ENCODE results near the gene MORN5.
A peak's percentile ranks its signal among the peaks of the same experiment; 100 is the strongest.

The MORN5 gene

DNA sequence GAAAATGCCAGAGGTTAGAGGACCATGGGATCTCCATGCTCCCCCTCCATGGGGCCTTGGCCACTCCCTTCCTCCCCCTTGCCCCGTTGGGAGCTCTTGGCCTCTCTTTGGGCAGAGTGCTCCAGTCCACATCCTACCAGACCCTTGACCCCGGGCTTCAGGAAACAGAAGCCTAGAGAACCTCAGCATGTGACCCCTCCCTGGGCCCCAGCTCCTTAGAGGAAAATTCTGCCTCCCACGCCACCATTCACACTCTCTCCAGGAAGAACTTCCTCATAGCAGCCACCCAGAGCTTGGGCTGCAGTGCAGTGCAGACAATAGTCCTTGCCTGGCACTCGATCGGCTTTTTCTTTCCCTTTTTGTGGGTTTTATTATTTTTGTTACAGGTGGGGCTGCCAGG lies 63.1 kb downstream of the MORN5 start:
- H3K4me2 ChIP-seq: peak overlapping the region; percentile 15 to 95 (median 60); a peak in 19 of 22 replicates
- peak overlapping the region in 1 of 10 experiments; percentile 14; a peak in 1 of 20 replicates for H3K4me3 ChIP-seq
- no peak for TF ChIP-seq Cebpa-rat (IDR thresholded peaks at IDR 0.05)
- H4K20me1 ChIP-seq: peaks cover 0 to 20% (median 0%) of the 10 kb centered on the region in 11 experiments; a peak in 3 of 22 replicates
- no peaks in the 10 kb centered on the region for H3K36me3 ChIP-seq
- H3K27ac ChIP-seq: no peak overlapping the region
- peaks cover 67 to 89% (median 80%) of the 10 kb centered on the region in 11 experiments for H3K27me3 ChIP-seq
- no peak overlapping the region for H3K9ac ChIP-seq
- H3K4me1 ChIP-seq: peaks cover 38 to 59% (median 55%) of the 10 kb centered on the region in 10 experiments
- H3K9me3 ChIP-seq (replicated peaks in 1 of 11): peaks cover 0 to 23% (median 6%) of the 10 kb centered on the region in 11 experiments; a peak in 9 of 22 replicates

DNA sequence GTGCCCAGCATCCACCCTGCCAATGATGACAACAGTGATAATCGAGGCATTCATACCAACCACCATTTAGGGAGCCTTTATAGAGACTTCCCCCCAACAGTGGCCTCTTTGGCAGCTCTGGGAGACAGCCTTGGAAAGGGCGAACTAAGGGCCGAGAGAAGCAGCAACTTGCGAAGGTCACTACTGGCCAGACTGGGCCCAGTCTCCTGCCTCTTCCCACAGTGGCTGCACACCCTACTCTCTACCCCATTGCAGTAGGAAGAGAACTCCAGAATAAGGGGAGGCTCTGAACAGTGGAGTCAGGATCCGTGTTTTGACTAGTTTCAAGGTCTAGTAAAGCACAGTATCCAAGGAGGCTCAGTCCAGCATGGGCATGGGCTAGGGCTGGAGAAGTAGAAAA lies 63.7 kb downstream of the MORN5 start:
- H3K9me3 ChIP-seq (replicated peaks in 1 of 11): peaks cover 0 to 23% (median 6%) of the 10 kb centered on the region in 11 experiments; a peak in 9 of 22 replicates
- peaks cover 0 to 17% (median 0%) of the 10 kb centered on the region in 11 experiments; a peak in 5 of 22 replicates for H4K20me1 ChIP-seq
- H3K9ac ChIP-seq: no peak overlapping the region
- peaks cover 66 to 88% (median 80%) of the 10 kb centered on the region in 11 experiments for H3K27me3 ChIP-seq
- no peak overlapping the region for H3K27ac ChIP-seq
- no peak overlapping the region for H3K4me3 ChIP-seq
- H3K4me2 ChIP-seq: peak overlapping the region in 7 of 11 experiments; percentile 36 to 95 (median 83); a peak in 13 of 22 replicates
- peaks cover 36 to 57% (median 53%) of the 10 kb centered on the region in 10 experiments for H3K4me1 ChIP-seq
- H3K36me3 ChIP-seq: no peaks in the 10 kb centered on the region
- TF ChIP-seq Cebpa-rat (IDR thresholded peaks at IDR 0.05): no peak

DNA sequence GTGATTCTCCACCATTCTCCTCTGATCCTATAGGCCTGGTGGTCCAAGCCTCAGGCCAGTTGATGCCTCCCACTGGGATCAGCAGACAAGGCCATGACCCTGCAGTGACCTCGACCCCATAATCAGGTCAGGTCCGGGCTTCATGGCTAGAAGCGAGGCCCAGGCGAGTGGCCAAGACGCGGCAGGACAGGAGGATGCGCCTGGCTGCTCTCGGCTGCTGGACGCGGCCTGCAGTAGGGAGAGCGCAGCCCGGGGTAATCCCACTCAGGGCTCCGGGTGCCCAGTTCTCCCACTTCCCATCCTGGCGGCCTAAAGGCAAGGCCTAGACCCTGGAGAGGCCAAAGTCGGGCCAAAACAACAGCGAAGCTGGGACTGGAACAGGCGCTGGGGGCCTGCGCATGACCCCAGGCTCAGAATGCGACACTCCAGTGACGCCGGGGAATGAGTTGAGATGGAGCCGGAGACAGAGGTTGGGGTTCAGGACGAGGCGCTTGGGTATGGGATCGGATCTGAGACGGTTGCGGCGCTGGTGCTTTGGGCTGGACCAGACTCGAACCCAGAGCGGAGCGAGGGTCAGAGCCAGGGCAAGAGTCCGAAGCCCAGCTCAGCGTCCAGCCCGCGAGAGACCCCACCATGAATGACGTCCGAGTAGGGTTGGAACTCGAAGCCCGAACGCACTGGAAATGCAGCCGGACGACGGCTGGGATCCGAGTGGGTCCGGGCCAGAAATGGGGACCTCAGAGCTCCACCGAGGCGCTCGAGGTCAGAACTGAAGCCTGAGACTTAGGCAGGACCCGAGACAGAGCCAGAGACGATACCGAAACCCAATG lies 65.8 kb downstream of the MORN5 start:
- no peak overlapping the region for H3K9ac ChIP-seq
- H3K36me3 ChIP-seq: no peaks in the 10 kb centered on the region
- H3K4me2 ChIP-seq: no peak overlapping the region
- H3K9me3 ChIP-seq (replicated peaks in 1 of 11): peaks cover 0 to 16% (median 6%) of the 10 kb centered on the region in 11 experiments; a peak in 5 of 22 replicates
- peaks cover 66 to 88% (median 80%) of the 10 kb centered on the region in 11 experiments for H3K27me3 ChIP-seq
- no peak for TF ChIP-seq Cebpa-rat (IDR thresholded peaks at IDR 0.05)
- H4K20me1 ChIP-seq: peaks cover 0 to 18% (median 0%) of the 10 kb centered on the region in 11 experiments; a peak in 6 of 22 replicates
- no peak overlapping the region for H3K27ac ChIP-seq
- peaks cover 24 to 44% (median 40%) of the 10 kb centered on the region in 10 experiments for H3K4me1 ChIP-seq
- H3K4me3 ChIP-seq: no peak overlapping the region

DNA sequence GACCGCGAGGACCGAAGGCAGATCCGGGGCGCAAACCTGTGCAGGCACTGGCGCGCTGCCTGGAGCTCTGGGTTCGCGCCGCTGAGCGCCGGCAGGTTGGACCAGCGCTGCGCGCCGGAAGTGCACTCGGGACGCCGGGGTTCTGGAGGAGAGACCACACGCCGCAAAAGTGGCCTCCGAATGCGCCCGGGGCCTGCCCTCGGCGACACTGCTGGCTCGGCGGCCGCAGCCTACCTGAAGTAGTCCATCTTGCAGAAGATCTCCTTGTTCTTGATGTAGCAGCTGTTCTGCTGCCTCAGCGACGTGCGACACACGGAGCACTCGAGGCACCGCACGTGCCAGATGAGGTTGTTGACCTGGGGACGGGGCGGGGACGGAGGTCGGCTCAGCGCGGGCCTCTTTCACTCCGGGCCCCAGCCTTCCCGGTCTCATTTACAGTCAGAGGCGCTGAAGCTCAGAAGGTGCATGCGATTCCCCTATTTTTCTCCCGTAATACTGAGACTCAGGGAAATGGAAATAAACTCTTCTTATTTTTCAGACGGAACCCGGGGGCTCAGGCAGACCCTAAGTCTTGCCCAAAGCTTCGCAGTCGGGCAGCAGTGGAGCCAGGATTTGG lies 66.5 kb downstream of the MORN5 start:
- TF ChIP-seq Cebpa-rat (IDR thresholded peaks at IDR 0.05): no peak
- Histone ChIP-seq H4K20me1 (peaks cover 0 to 16% (median 0%) of the 10 kb centered on the region in 11 experiments; a peak in 6 of 22 replicates), H3K36me3 (no peaks in the 10 kb centered on the region), H3K4me3 (no peak overlapping the region), H3K9me3 (replicated peaks in 1 of 11) (peaks cover 0 to 16% (median 6%) of the 10 kb centered on the region in 11 experiments; a peak in 5 of 22 replicates), H3K9ac (no peak overlapping the region), H3K4me2 (no peak overlapping the region), H3K4me1 (peaks cover 16 to 37% (median 33%) of the 10 kb centered on the region in 10 experiments), H3K27me3 (peaks cover 60 to 87% (median 79%) of the 10 kb centered on the region in 11 experiments), H3K27ac (no peak overlapping the region)

DNA sequence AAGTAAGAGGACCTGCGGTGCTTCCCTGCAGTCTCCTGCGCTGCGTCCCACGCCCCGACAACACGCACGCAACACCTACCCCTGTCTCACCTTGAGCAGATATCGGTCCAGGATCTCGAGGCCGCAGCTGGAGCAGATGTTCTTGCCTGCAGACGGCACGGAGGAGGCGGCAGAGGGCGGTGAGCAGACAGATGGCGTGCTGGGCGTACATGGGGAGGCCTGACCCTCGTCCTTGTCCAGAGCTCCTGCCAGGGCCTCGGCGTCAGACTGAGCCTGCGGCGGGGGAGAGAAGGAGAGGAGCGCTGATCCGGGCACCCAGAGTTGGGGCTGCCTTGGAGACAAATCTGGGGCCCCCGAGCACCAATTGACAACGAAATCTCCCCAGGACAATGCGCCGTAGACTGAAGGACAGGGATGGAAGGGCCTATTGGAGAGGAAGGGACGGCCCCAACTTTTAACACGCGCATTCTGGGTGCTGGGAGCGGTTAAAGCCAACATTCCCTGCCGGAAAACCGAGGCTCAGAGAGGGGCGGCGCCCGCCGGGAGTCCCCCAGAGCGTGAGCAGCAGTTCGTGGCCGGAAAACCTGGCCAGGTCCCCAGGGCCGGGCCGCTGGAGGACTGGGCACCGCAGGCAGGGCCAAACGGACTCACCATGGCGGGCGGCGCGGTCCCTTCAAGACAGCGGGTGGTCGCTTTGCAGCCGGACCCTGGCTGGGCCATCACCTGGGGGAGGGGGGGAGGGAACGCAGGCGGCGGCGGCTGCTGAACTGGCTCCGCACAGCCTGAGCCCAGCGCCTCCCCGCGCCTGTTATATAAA lies 67.3 kb downstream of the MORN5 start:
- Histone ChIP-seq H3K27ac (no peak overlapping the region), H3K4me3 (no peak overlapping the region), H3K9me3 (replicated peaks in 1 of 11) (peaks cover 0 to 16% (median 6%) of the 10 kb centered on the region in 11 experiments; a peak in 5 of 22 replicates), H4K20me1 (peaks cover 0 to 16% (median 0%) of the 10 kb centered on the region in 11 experiments; a peak in 6 of 22 replicates), H3K4me1 (peaks cover 13 to 30% (median 26%) of the 10 kb centered on the region in 10 experiments; a peak in 19 of 20 replicates), H3K4me2 (no peak overlapping the region), H3K36me3 (no peaks in the 10 kb centered on the region), H3K27me3 (peaks cover 56 to 87% (median 75%) of the 10 kb centered on the region in 11 experiments), H3K9ac (no peak overlapping the region)
- TF ChIP-seq Cebpa-rat (IDR thresholded peaks at IDR 0.05): no peak

DNA sequence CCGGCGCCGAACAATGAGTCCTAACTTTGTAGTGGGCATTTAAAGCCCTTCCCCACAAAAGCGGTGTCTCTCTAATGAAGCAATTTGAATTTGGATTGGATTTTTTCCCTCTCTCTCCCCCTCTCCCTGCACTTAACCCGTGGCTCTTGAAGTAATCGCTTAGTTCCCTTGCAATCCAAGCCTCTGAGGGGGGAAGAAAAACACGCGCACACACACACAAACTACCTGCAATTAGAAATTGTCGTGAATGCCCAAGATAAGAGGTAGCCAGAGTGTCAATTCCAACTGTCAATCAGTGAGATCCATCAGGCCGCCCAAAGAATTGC lies 67.8 kb downstream of the MORN5 start:
- Histone ChIP-seq H3K27ac (no peak overlapping the region), H3K9me3 (replicated peaks in 1 of 11) (peaks cover 0 to 16% (median 6%) of the 10 kb centered on the region in 11 experiments; a peak in 5 of 22 replicates), H4K20me1 (peaks cover 0 to 16% (median 0%) of the 10 kb centered on the region in 11 experiments; a peak in 6 of 22 replicates), H3K9ac (no peak overlapping the region), H3K4me1 (peaks cover 13 to 24% (median 21%) of the 10 kb centered on the region in 10 experiments; a peak in 19 of 20 replicates), H3K4me2 (no peak overlapping the region), H3K4me3 (no peak overlapping the region), H3K27me3 (peaks cover 56 to 83% (median 72%) of the 10 kb centered on the region in 11 experiments), H3K36me3 (no peaks in the 10 kb centered on the region)
- TF ChIP-seq Cebpa-rat (IDR thresholded peaks at IDR 0.05): no peak

DNA sequence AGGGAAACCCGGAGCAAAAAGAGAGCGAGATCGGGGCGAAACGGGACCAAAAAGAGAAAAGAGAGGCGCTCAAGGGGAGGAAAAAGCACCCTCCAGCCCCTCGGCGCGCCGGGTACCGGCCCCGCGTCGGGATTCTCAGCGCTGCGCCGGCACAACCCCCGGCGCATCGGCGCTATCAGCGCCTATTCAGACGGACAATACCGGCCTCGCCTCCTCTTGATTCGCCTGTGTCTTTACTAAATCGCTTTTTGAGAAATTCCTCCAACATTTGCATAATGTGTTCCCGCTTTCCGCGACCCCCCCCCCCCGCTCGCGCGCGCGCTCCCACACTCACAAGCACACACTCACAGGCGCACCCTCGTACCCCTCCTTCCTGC lies 68.5 kb downstream of the MORN5 start:
- no peaks in the 10 kb centered on the region for H3K36me3 ChIP-seq
- H4K20me1 ChIP-seq: peaks cover 0 to 16% (median 0%) of the 10 kb centered on the region in 11 experiments; a peak in 6 of 22 replicates
- peaks cover 11 to 18% (median 15%) of the 10 kb centered on the region in 10 experiments; a peak in 19 of 20 replicates for H3K4me1 ChIP-seq
- H3K27me3 ChIP-seq: peaks cover 56 to 78% (median 65%) of the 10 kb centered on the region in 11 experiments
- no peak for TF ChIP-seq Cebpa-rat (IDR thresholded peaks at IDR 0.05)
- H3K4me3 ChIP-seq: peak overlapping the region; percentile 47 to 69 (median 58)
- H3K9ac ChIP-seq: peak overlapping the region in 10 of 11 experiments; percentile 9 to 71 (median 38); a peak in 11 of 22 replicates
- H3K4me2 ChIP-seq: peak overlapping the region; percentile 90 to 98 (median 94)
- peaks cover 0 to 16% (median 6%) of the 10 kb centered on the region in 11 experiments; a peak in 5 of 22 replicates for H3K9me3 ChIP-seq (replicated peaks in 1 of 11)
- no peak overlapping the region for H3K27ac ChIP-seq

All from BLaER1 treated with 17β-estradiol and CSF1 and Interleukin-3, amounts not matched to agents 10 nM and 100 nM (cell line).